DOHH2 (cell line): ENCODE results near the gene HARS1.

Source experiments
- CTCF ChIP-seq: fragments of 200-600 bp; sonication (generic); IDR thresholded peaks from one replicate; pipeline ENCODE4 v1.5.1; 2014; ENCODE audit warnings: antibody characterized with exemption, mild to moderate bottlenecking, low read depth, low read length; ENCODE audit not compliant: poor library complexity, severe bottlenecking
- EZH2phosphoT487 ChIP-seq: fragments of 200-600 bp; sonication (generic); IDR thresholded peaks from 2 replicates; pipeline ENCODE4 v1.6.1; 2017; ENCODE audit warnings: borderline replicate concordance, mild to moderate bottlenecking, antibody characterized with exemption, low read length, moderate library complexity, mixed read lengths

GRCh38 chr5:140642718-140643117 is 48.5 kb downstream of the HARS1 start:
- TF ChIP-seq CTCF (no peak), EZH2phosphoT487 (no peak)
